ENCODE data around the gene USP43.

DNA sequence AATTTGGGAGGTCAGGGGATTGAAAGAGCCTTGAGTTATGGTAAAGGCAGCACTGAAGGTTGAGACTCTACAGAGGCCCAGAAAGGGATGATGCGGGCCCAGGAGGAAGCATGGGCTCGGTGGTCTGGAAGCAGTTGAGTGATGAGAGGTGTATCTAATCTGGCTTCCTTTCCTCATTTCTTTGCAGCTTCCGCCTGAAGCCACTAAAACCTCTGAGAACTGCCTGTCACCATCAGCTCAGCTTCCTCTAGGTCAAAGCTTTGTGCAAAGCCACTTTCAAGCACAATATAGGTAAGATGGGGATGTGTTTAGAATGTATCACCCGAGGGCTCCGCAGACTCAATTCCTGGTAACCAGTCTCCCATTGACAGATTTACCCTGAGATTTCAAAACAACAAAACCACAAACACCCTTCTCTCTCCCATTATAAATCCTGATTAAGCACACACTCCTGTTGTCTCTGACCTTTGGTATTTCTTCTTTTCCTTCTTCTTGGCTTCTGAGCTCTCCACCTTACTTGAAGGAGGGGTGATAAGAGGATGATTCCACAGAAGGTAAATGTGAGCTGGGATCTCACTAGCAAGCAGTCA, 21.2 kb downstream of the USP43 start:
- no peak for TF ChIP-seq POLR2A (IDR thresholded peaks at IDR 0.05)
- TF ChIP-seq, protein P1, sequence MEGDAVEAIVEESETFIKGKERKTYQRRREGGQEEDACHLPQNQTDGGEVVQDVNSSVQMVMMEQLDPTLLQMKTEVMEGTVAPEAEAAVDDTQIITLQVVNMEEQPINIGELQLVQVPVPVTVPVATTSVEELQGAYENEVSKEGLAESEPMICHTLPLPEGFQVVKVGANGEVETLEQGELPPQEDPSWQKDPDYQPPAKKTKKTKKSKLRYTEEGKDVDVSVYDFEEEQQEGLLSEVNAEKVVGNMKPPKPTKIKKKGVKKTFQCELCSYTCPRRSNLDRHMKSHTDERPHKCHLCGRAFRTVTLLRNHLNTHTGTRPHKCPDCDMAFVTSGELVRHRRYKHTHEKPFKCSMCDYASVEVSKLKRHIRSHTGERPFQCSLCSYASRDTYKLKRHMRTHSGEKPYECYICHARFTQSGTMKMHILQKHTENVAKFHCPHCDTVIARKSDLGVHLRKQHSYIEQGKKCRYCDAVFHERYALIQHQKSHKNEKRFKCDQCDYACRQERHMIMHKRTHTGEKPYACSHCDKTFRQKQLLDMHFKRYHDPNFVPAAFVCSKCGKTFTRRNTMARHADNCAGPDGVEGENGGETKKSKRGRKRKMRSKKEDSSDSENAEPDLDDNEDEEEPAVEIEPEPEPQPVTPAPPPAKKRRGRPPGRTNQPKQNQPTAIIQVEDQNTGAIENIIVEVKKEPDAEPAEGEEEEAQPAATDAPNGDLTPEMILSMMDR (IDR thresholded peaks at IDR 0.05) = no peak

Data from adrenal gland (tissue), 5 donors.